GM19324 (cell line): ENCODE measurements around the gene ECHDC3.
"Not testable (repeated sequence)": the region's sequence is repeated elsewhere in the genome, so short reads cannot be mapped to it uniquely, and the experiment has no call there.

Experiments used
- ATAC-seq: cut with Tn5 transposase; IDR thresholded peaks from one replicate; pipeline ENCODE4 v1.9.1; 2021; ENCODE audit warnings: mild to moderate bottlenecking, moderate library complexity; ENCODE audit not compliant: unreplicated experiment, low FRiP score

Gene ECHDC3, protein sequence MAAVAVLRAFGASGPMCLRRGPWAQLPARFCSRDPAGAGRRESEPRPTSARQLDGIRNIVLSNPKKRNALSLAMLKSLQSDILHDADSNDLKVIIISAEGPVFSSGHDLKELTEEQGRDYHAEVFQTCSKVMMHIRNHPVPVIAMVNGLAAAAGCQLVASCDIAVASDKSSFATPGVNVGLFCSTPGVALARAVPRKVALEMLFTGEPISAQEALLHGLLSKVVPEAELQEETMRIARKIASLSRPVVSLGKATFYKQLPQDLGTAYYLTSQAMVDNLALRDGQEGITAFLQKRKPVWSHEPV

GRCh38 chr10:11742009-11742778 lies at the start of gene ECHDC3:
Gene ECHDC3, plus strand, starts transcription at chr10:11742382. Its CDS starts 195 bp downstream, at chr10:11742577.
- peak; percentile 71 for ATAC-seq

DNA sequence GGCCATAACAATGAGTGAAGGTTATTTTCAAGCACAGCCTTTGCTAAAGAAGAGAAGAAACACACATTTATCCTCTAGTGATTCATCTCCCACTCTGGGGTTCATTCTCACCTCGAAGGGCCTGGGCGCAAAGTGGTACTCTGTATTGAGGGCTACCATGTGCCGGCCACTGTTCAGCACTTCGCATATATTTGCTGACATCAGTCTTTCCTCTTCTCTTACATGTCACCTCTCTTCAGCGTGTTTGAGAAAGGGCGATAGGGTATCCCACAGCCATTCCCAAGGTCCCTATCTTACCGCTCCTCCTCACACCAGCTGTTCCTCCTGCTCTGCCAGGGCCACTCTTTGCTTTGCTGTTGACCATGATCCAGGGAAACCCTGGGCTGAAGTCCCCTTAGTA lies 48.8 kb upstream of the ECHDC3 start:
- no peak for ATAC-seq

DNA sequence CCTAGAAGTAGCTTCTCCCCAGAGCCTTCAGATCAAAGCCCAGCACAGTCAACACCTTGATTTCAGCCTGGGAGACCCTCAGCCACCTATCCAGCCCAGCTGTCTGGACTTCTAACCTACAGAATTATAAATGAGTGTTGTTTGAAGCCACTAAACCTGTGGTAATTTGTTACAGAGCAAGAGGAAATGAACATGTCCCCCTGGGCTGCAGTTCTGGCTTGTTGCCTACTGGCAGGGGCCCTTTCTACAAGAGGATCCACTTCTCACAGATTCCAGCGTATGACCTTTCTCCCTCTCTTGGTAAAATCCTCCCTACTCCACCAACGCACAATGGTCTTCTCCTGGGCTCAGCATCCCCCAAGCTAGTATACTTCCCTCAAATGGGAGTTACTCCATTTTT lies 46.4 kb upstream of the ECHDC3 start:
- ATAC-seq: no peak

DNA sequence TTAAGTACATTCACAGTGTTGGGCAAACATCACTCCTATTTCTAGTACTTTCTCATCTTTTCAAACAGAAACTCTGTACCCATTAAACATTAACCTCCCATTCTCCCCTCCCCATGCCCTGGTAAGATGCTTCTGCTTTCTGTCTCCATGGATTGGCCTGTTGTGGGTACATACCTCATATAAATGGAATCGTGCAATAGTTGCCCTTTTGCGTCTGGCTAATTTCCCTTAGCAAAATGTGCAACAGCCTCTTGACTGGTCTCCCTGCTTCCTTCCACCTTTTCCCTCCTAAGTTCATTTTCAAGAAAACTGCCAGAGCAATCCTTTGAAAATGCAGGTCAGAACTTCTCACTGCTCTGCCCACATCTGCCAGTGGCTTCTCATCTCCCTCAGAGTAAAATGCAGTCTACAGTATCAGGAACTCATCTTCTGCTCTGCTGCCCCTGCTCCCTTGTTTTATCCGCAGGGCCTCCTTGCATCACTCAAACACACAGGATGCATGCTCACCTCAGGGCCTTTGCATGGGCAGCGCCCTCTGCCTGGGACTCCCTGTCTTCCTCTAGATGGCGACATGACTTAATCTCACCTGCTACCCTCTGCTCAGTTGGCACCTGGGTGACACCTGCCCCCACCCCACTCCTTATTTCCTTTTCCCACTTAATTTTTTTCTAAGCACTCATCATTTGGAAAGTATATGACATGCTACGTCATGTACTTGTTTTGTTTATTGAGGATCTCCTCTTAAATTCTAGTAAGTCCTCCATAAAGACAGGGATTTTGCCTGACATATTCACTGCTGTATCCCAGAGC lies 44.3 kb upstream of the ECHDC3 start:
- ATAC-seq: peak; percentile 66

DNA sequence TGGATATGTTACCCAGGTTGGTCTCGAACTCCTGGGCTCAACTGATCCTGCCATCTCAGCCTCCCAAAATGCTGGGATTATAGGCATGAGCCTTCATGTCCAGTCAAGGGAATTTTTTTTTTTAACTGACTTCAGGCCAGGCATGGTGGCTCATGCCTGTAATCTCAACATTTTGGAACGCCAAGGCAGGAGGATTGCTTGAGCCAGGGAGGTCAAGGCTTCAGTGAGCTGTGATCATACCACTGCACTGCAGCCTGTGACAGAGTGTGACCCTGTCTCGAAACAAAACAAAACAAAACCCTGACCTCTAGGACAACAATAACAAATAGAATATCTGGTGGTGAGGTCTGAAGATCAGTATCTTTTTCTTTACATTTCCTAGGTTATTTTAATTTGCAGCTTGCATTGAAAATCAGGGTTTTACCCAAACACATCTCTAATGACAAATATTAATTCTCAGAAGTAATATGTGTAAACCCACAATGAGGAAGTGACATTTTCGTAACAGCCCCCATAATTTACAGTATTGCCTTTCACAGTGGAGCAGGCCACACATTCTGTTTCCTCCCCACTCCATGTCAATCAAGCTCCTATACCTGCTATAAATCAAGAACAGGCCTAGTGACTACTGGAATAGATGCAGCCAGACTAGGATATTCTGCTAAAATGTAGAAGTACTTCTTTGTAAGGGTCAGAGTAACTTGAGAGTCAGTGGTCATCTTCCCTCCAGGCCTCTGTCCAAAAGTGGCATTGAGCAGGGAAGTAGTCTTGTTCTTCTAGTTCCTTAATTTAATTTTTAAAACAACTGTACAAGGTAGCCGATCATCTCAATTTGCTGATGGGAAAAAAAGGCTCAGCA lies 43.3 kb upstream of the ECHDC3 start:
- ATAC-seq: peak; percentile 45

GRCh38 chr10:11699550-11700097 lies 42.6 kb upstream of the ECHDC3 start:
- no peak for ATAC-seq

DNA sequence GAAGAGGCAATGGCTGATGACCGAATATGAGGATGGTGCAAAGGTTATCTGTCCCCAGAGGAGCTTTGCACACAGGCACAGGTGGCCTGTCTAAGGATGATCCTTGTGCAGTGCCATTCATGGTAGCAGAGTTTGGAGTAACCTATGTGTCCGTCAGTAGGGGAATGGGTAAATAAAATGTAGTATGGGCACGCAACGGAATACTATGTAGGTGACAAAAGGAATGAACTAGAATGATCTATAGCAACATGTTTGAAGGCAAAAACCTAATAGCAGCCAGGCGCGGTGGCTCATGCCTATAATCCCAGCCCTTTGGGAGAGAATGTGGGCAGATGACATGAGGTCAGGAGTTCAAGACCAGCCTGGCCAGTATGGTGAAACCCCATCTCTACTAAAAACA lies 41.6 kb upstream of the ECHDC3 start:
- no peak for ATAC-seq

GRCh38 chr10:11701451-11702095 lies 40.6 kb upstream of the ECHDC3 start:
- no peak for ATAC-seq

GRCh38 chr10:11702264-11702663 lies 39.9 kb upstream of the ECHDC3 start:
- ATAC-seq: no peak

DNA sequence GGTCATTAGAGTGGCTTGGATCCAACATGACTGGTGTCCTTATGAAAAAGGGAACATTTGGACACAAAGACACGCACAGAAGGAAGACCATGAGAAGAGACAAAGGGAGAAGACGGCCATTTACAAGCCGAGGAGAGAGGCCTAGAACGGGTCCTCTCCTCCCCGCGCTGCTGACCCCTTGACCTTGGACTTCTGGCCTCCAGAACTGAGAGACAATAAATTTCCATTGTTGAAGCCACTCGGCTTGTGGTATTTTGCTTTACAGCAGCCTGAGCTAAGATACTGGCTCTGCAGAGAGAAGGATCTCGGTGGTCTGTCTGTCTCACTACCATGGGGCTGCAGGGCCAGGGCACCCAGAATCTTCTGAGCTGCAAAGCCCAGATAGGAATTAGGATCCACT lies 38.1 kb upstream of the ECHDC3 start:
- no peak for ATAC-seq

DNA sequence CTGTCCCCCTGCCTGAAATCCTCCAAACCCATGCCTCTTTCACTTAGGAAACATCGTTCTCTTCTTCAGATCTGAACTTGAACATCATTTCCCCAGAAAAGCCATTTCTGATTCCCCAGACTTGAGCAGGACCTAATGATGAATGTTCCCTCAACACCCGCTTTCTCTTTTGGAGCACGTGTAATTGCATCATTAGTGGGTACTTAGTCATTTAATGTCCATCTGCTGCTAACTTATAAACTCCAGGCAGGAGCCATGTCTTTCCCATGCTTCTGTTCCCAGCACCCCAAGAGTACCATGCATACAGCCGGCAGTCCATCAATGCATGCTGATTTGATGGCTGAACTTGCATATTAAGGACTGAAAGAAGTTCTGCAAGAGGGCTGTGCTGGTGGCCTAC lies 36.5 kb upstream of the ECHDC3 start:
- no peak for ATAC-seq

- no peak for ATAC-seq
Observed at GRCh38 chr10:11706895-11707567, 35.2 kb upstream of the ECHDC3 start.

GRCh38 chr10:11707624-11708350 lies 34.4 kb upstream of the ECHDC3 start:
- no peak for ATAC-seq

DNA sequence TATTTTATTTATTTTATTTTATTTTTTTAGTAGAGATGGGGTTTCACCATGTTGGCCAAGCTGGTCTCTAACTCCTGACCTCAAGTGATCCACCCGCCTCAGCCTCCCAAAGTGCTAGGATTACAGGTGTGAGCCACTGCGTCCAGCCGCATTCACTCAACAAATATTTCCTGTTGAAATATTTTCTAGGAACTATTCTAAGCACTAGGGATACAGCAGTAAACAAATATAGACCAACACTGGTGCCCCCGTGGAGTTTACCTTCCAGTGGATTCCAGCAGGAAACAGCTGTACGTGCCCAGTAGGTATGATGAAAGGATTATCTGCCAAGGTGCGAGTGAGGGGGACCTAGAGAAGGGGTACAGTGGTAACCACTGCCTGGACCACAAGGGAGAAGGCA lies 33.4 kb upstream of the ECHDC3 start:
- not testable (repeated sequence) for ATAC-seq

- no peak for ATAC-seq
Observed at GRCh38 chr10:11712744-11713143, 29.4 kb upstream of the ECHDC3 start.

GRCh38 chr10:11713186-11713743 lies 28.9 kb upstream of the ECHDC3 start:
- ATAC-seq: no peak

DNA sequence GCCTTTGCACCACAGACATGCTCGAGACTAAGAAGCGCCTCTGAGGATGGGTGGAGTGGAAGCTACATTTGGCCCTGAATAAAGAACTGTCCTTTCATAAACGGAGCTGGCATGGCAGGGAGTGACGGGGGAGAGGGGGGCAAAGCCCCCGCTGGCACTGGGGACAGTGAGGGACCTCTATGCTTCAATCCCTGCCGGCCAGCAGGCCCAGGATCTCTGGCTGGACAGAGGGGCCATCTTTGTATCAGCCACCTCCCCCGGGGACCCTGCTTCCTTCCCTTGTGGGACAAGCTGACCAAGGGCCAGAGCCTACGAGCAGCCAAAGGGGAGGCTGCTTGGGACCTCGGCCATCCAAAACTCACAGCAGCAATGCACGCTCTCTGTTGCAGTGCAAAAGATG lies 28.2 kb upstream of the ECHDC3 start:
- no peak for ATAC-seq

GRCh38 chr10:11714750-11715365 lies 27.3 kb upstream of the ECHDC3 start:
- no peak for ATAC-seq
